HCT116 (cell line): Measurements from ENCODE around the gene OBP2B. TPM values are rescaled to one million over a fixed set of nuclear protein-coding genes. Genes with fewer than 3 reads are reported as not detected.

Source experiments
- ATAC-seq: fragments of 200-7000 bp; cut with Tn5 transposase; 2 replicates; pipeline ENCODE4 v1.9.1; 2020; ENCODE audit warnings: mild to moderate bottlenecking, moderate library complexity
- BruUV-seq: library from RNA; stranded (reverse); fragments of 400-500 nt; replicated peaks from 2 replicates; lab custom pipeline; 2021; lab: Mats Ljungman, UMichigan
- CTCF ChIA-PET: fragments of 300-600 bp; sonication (Branson Sonifier 250); formaldehyde crosslinking; loops from one replicate; lab custom pipeline; 2021; ENCODE audit warnings: antibody characterized with exemption; lab: Charles Lee
- POLR2A ChIA-PET: fragments of 300-600, 350-600 bp; sonication (Branson Sonifier 250); formaldehyde crosslinking; loops from one replicate; lab custom pipeline; 2021; ENCODE audit warnings: antibody characterized with exemption; lab: Charles Lee
- RAD21 ChIA-PET, 2 experiments: fragments of 300-600 bp; sonication (Branson Sonifier 250); formaldehyde crosslinking; loops; one replicate each; lab custom pipeline; 2023; ENCODE audit warnings: low total read pairs in 2 of 2; ENCODE audit not compliant: uncharacterized antibody in 2 of 2, unreplicated experiment in 2 of 2, low non-redundant PET in 1 of 2; lab: Charles Lee
- DNase-seq: peaks from one replicate; pipeline ENCODE4 v3.0.0-alpha.2; 2010; ENCODE audit warnings: low read depth, low spot score
- H2AFZ ChIP-seq: fragments of 200-600 bp; shearing (Covaris generic), sonication (generic); 2 replicates; pipeline ENCODE4 v1.6.1; 2017; ENCODE audit warnings: low read depth, mixed run types, mixed read lengths, antibody characterized with exemption, low read length; ENCODE audit not compliant: poor library complexity, severe bottlenecking
- H3K27ac ChIP-seq: 2 replicates; pipeline ENCODE4 v1.5.1; 2012; ENCODE audit warnings: low read depth, low read length
- H3K27me3 ChIP-seq: fragments of 200-600 bp; sonication (generic); 2 replicates; pipeline ENCODE4 v1.6.1; 2016; ENCODE audit warnings: mixed run types, low read length, mixed read lengths; ENCODE audit not compliant: insufficient read depth
- H3K36me3 ChIP-seq, 2 experiments: fragments of 200-500 bp in 1 of 2; fragments of 200-600 bp in 1 of 2; sonication (Bioruptor generic) in 1 of 2; sonication (generic) in 1 of 2; 2 replicates each; pipeline versions ENCODE4 v1.5.1 to v1.6.1; 2014 to 2016; ENCODE audit warnings: low read length in 2 of 2, inconsistent platforms in 1 of 2, mixed read lengths in 1 of 2, mixed run types in 1 of 2; ENCODE audit not compliant: insufficient read depth in 2 of 2, control insufficient read depth in 1 of 2
- H3K4me1 ChIP-seq, 2 experiments: fragments of 200-600 bp in 1 of 2; sonication (generic) in 1 of 2; 2 replicates each; pipeline versions ENCODE4 v1.5.1 to v1.6.1; 2012 to 2017; ENCODE audit warnings: low read length in 2 of 2, inconsistent platforms in 1 of 2, mild to moderate bottlenecking in 1 of 2, mixed read lengths in 1 of 2, mixed run types in 1 of 2, moderate library complexity in 1 of 2; ENCODE audit not compliant: insufficient read depth in 2 of 2, control insufficient read depth in 1 of 2
- H3K4me2 ChIP-seq: fragments of 200-600 bp; sonication (generic); 2 replicates; pipeline ENCODE4 v1.6.1; 2017; ENCODE audit warnings: mixed run types, low read length, mixed read lengths
- H3K4me3 ChIP-seq, 2 experiments: fragments of 200-600 bp in 1 of 2; sonication (generic) in 1 of 2; replicated peaks in 1 of 2; 2 replicates each; pipeline ENCODE4 v1.5.1; 2011 to 2016; ENCODE audit warnings: low read length in 2 of 2, control low read depth in 1 of 2, low read depth in 1 of 2, mild to moderate bottlenecking in 1 of 2, mixed read lengths in 1 of 2, mixed run types in 1 of 2
- H3K79me2 ChIP-seq: fragments of 200-600 bp; sonication (generic); 2 replicates; pipeline ENCODE4 v1.6.1; 2017; ENCODE audit warnings: mild to moderate bottlenecking, mixed run types, low read length, moderate library complexity, mixed read lengths; ENCODE audit not compliant: insufficient read depth
- H3K9ac ChIP-seq: fragments of 200-600 bp; sonication (generic); 2 replicates; pipeline ENCODE4 v1.6.1; 2016; ENCODE audit warnings: low read length, mixed read lengths
- H3K9me2 ChIP-seq: fragments of 200-600 bp; sonication (generic), shearing (Covaris generic); 2 replicates; pipeline ENCODE4 v1.6.1; 2017; ENCODE audit warnings: mixed run types, mild to moderate bottlenecking, moderate library complexity; ENCODE audit not compliant: insufficient read depth
- H3K9me3 ChIP-seq, 2 experiments: fragments of 200-500 bp in 1 of 2; fragments of 200-600 bp in 1 of 2; sonication (Bioruptor generic) in 1 of 2; sonication (generic) in 1 of 2; 2 replicates each; pipeline ENCODE4 v1.6.1; 2014 to 2017; ENCODE audit warnings: low read length in 2 of 2, mixed read lengths in 2 of 2, inconsistent platforms in 1 of 2, low read depth in 1 of 2, mild to moderate bottlenecking in 1 of 2, mixed run types in 1 of 2, moderate library complexity in 1 of 2; ENCODE audit not compliant: control insufficient read depth in 1 of 2, insufficient read depth in 1 of 2
- H4K20me1 ChIP-seq: fragments of 200-600 bp; sonication (generic), shearing (Covaris generic); 2 replicates; pipeline ENCODE4 v1.6.1; 2017; ENCODE audit warnings: mixed run types, mild to moderate bottlenecking, moderate library complexity; ENCODE audit not compliant: insufficient read depth
- ATF3 ChIP-seq: IDR thresholded peaks from 2 replicates; pipeline ENCODE4 v1.6.1; 2012
- CBX3 ChIP-seq: IDR thresholded peaks from 2 replicates; pipeline ENCODE4 v1.6.1; 2012; ENCODE audit warnings: low read depth
- CTCF ChIP-seq, 3 experiments: fragments of 200-600 bp in 1 of 3; sonication (generic) in 1 of 3; IDR thresholded peaks in 2 of 3; conservative IDR thresholded peaks in 1 of 3; 2 replicates each; pipeline ENCODE4 v1.5.1; 2012 to 2017; ENCODE audit warnings: low read depth in 2 of 3, low read length in 2 of 3, antibody characterized with exemption in 1 of 3, borderline replicate concordance in 1 of 3, control low read depth in 1 of 3, mild to moderate bottlenecking in 1 of 3, mixed read lengths in 1 of 3, mixed run types in 1 of 3, moderate library complexity in 1 of 3; ENCODE audit not compliant: insufficient read depth in 1 of 3
- ELF1 ChIP-seq: IDR thresholded peaks from 2 replicates; pipeline ENCODE4 v1.6.1; 2012; ENCODE audit warnings: low read depth, borderline replicate concordance
- MAX ChIP-seq: IDR thresholded peaks from 2 replicates; pipeline ENCODE4 v1.6.1; 2012
- POLR2A ChIP-seq: IDR thresholded peaks from 2 replicates; pipeline ENCODE4 v1.7.0; 2011; ENCODE audit warnings: borderline replicate concordance; ENCODE audit not compliant: insufficient read depth, insufficient read length; ENCODE audit errors: extremely low read depth
- SP1 ChIP-seq: IDR thresholded peaks from 2 replicates; pipeline ENCODE4 v1.6.1; 2012; ENCODE audit warnings: low read depth
- TCF7L2 ChIP-seq: IDR thresholded peaks from 2 replicates; pipeline ENCODE4 v1.7.0; 2011; ENCODE audit warnings: borderline replicate concordance, inconsistent platforms; ENCODE audit not compliant: insufficient read depth, insufficient read length; ENCODE audit errors: extremely low read depth
- ZBTB33 ChIP-seq: IDR thresholded peaks from 2 replicates; pipeline ENCODE4 v1.6.1; 2011; ENCODE audit warnings: mild to moderate bottlenecking, low read length, moderate library complexity; ENCODE audit not compliant: insufficient replicate concordance; ENCODE audit errors: extremely low read depth
- ZNF274 ChIP-seq: fragments of 200-500 bp; sonication (Bioruptor generic); IDR thresholded peaks from 2 replicates; pipeline ENCODE4 v1.6.1; 2014; ENCODE audit warnings: mild to moderate bottlenecking, low read depth, low read length, inconsistent platforms
- intact Hi-C: fragments of 100-400 bp; cut with micrococcal nuclease; formaldehyde crosslinking; loops from 2 replicates; pipeline ENCODE4 v1.10.0; 2022
- total RNA-seq: library from RNA; stranded (reverse); gene quantifications from one replicate; pipeline ENCODE4 v1.2.1, GENCODE V29; 2021; ENCODE audit not compliant: unreplicated experiment

OBP2B gene
- total RNA-seq, 1 experiment from 2014 or later: not detected

- H3K79me2 ChIP-seq: no peaks in the 10 kb centered on the region
- H3K4me3 ChIP-seq: no peak overlapping the region
- H3K9me3 ChIP-seq: no peaks in the 10 kb centered on the region
- intact Hi-C loops: no loop called here
- no peaks in the 10 kb centered on the region for H3K27me3 ChIP-seq
- TF ChIP-seq POLR2A (no peak), MAX (no peak), TCF7L2 (no peak), ATF3 (no peak), CTCF (IDR thresholded peaks at IDR 0.05 in 2 of 3, conservative IDR thresholded peaks at IDR 0.05 in 1 of 3; ENCODE audit: borderline replicate concordance in 1 of 3, insufficient read depth in 1 of 3, low read depth in 2 of 3, low read length in 2 of 3) (no peak), SP1 (no peak), ZBTB33 (no peak), ZNF274 (no peak), CBX3 (no peak), ELF1 (no peak)
- no peaks in the 10 kb centered on the region for H3K36me3 ChIP-seq
- ChIA-PET RAD21 (no interaction called here), POLR2A (no interaction called here), CTCF (interaction anchor here (1.5 kb wide), 1 partner anchor 8 kb away, joined by 4 read pairs; no protein-coding TSS in a partner anchor)
- DNase-seq: no peak
- no TSS peak for BruUV-seq
- H4K20me1 ChIP-seq: no peaks in the 10 kb centered on the region
- ATAC-seq: no peak
- no peak overlapping the region for H3K4me2 ChIP-seq
- H3K9me2 ChIP-seq: no peaks in the 10 kb centered on the region
- H2AFZ ChIP-seq: no peak overlapping the region
- H3K9ac ChIP-seq: no peak overlapping the region
- H3K27ac ChIP-seq: no peak overlapping the region
- peaks cover 16 to 18% of the 10 kb centered on the region in 2 experiments for H3K4me1 ChIP-seq
Observed at GRCh38 chr9:133246562-133246961, 37.5 kb upstream of the OBP2B start.
